GM21723 (cell line): ENCODE data around the gene NHLRC2.

Experiments used
- ATAC-seq: cut with Tn5 transposase; IDR thresholded peaks from one replicate; pipeline ENCODE4 v1.9.1; 2021; ENCODE audit warnings: mild to moderate bottlenecking, moderate library complexity; ENCODE audit not compliant: unreplicated experiment

Gene NHLRC2

DNA sequence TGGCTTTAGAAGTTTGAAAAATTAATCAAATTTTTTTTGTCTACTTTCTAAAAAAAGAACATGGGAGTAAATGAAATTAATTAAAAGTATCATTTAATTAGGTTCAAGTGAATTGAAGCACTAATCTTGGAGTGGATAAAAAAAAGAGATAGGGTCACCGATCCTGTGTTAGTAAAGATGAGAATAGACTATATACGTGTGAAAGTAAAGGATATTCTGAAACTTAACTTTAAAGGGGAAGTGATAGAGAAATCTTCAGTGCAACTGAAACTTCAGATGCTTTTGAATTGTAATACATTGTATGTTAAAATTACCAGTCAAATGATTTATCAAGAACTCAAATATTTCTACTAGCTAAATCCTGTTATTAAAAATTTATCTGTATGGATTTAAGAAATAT, 4.8 kb downstream of the NHLRC2 start:
- peak; percentile 48 for ATAC-seq

DNA sequence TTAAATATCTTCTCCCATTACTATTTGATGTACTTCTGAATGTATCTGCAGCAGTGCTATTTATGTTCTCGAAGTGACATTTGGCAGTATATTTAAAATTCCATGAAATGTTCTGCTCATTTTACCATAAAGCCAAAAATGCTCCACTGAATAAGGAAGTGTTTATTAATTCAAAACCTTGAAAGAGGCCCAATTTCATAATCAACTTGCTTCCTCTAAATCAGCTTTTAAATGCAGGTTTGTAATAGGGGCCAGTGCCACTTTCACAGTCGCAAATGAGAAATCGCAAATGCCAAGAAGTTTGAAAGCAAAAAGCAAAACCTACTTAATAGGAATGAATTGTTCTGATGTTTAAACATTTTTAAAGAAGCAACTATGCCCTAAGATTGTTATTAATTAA, 11.4 kb downstream of the NHLRC2 start:
- no peak for ATAC-seq

DNA sequence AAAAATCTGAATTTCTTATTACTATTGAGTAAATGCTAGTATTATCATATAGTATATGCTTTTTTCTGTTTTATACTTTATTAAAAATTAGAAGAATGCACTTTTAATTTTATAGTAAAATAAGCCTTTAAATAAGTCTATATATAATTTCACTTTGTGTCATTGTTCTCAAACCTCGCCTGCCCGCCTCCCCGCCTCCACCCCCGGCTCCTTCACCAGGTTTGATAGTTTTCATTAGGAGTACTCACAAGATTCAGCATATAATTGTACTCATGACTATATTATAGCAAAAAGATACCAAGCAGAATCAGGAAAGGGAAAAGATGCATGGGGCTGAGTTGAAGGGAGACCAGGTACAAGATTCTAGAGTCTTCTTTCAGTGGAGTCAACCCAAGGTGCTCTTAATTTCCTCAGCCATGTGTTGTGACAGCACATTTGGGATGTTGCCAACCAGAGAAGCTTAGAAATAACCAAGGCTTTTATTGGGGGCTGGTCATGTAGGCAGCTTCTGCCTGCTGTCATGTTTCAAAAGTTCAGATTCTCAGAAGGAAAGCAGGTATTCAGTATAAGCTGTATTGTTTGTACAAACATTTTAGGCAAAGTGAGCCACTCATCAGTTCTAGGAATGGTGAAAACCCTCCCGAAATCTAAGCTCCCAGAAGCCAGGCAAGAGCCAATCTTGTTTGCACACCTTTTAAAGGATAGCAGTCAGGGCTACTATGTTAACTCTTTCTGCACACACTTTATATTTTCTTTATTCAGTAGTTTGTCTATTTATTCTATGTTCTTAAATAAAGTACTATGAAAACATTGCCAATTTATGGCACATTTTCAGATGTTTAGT, 12.3 kb downstream of the NHLRC2 start:
- no peak for ATAC-seq

DNA sequence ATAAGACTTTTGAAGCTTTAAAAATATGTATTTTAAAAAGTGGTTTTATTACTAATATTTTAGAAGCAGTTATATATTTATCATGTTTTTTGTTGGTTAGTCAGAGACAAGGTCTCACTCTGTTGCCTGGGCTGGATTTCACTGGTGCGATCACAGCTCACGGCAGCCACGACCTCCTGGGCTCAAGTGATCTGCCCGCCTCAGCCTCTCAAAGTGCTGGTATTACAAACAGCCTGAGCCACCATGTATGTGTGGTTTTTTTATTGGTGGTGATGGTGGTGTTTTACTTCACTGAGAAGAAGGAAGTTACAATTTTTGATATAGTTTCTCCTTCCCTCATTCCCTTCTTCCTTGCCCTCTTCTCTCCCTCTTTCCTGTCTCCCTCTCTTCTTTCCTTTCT, 13.4 kb downstream of the NHLRC2 start:
- ATAC-seq: no peak

DNA sequence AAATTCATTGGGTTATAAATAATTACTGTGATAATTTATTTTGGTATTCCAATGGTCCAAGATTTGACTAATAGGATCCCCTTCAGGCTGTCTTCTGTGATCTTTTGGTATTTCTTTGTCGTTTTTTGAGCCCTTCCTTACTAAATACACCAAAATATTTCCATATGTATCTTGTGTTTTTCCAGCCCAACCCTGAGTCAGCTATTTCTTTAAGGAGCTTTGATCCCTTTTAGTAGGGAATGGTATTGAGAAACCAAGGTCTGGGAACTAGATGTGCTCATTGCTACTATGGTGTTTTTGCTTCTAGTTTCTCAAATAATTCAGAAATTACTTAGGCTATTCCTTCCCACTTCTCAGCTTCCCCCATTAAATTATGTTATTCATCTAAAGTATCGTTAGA, 15.3 kb downstream of the NHLRC2 start:
- no peak for ATAC-seq

DNA sequence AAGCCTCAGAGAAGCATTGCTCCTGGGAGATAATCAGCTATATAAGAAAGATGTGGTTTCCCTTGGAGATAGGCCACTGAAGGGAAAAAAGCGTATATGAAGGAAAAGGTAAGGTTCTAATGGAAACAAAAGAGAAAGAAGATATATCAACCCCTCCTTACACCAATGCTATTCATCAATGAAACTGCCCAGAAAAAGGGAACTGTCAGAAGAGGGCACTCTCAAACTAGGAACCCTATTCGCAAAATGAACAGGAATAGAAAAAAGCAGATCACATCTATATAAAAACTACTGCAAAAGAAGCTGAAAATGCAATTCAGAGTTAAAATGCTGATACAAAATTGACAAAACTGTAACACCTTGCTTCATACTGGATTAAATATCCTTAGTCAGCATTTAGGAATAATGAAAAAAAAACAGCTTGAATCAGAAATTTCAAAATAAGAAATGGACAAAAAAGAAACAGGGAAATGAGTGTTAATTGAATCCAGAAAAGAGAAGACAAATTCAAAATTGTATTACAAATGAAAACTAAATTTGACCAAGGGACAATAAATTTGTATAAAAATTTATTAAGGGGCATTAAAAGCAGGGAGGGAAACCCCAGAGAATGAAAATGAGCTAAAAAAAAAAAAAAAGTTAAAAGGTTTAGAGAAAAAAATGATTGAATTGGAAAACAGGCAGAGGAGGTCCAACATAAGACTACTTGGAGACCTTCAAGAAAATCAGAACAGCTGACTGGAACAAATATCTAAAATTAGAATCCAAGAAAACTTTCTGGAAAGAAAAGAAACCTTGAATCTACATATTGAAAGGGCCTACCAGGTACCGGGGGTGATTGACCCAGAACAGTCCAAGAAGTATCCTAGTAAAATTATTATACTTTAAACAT, 17.9 kb downstream of the NHLRC2 start:
- no peak for ATAC-seq

DNA sequence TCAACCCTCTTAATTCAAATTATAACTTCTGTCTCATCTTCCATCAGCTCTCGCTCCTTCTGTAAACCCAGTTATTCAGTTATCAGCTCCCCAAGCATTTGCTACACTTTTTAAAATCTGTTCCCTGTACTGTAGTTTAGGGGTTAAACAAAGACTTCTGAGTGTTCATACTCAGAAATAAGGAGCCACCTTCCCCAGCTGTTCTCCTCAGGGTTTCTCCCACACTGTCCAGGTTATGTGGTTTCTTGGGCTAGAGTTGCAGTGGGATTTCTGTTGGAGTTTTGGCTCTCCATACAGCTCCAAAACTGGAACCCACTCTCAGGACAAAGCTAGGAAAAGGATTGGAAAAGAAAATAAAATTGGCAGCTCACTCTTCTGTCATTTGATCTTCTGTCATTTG, 20.8 kb downstream of the NHLRC2 start:
- ATAC-seq: no peak

DNA sequence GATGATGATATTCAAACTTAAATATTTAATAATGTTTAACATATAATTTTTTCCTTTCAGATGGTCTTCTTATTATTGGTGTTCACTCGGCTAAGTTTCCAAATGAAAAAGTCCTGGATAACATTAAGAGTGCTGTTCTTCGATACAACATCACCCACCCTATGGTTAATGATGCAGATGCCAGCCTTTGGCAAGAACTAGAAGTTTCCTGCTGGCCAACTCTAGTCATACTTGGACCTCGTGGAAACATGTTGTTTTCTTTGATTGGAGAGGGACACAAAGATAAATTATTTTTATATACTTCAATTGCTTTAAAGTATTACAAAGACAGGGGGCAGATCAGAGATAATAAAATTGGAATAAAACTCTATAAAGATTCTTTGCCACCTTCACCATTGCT, 22.0 kb downstream of the NHLRC2 start:
- no peak for ATAC-seq

DNA sequence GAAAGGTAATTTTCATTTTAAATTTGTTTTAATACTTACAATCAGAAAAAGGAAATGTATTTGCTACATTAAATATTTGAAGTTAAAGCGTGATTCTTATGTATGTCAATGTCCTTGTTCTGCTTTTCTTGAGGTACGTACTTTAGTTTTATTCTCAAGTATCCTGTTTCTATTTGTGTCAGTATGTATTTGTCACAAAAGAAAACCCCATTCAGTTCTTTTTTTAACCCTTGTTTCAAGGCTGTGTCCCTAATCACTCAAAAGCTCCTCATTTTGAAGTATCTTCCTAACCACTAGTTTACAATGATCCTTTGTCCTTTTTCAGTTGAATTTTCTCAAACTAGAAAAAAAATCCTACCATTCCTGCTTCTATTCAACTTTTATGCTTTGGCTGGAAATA, 25.2 kb downstream of the NHLRC2 start:
- peak; percentile 92 for ATAC-seq

DNA sequence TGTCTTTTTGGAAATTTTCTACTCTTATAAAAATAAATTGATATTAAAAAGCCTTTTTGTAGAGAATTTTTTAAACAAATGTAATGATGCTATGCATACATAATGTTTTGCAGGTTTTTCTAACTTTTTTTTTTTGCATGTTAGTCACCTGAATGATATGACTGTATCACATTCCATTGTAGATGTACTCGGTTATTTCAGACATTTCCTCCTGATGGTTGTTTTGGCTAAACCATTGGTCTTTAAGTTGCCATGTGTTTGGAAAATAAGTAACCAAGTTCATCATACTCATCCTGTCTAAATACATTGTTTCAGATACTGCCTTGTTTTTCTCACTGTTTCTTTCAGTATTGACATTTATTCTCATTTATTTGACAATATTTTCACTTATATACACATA, 25.8 kb downstream of the NHLRC2 start:
- no peak for ATAC-seq

DNA sequence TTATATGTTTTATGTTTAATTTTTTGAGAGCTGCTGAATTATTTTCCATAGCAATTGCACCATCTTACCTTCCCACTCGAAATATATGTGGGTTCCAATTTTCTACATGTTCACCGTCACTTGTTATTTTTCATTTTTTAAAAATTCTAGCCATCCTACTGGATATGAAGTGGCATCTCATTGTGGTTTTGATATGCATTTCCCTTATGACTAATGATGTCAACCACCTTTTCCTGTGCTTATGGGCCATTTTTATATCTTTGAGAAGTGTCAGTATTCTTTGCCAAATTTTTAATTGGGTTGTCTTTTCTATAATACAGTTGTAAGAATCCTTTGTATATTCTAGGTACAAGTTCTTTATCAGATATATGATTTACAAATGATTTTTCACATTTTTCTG, 27.8 kb downstream of the NHLRC2 start:
- ATAC-seq: no peak

DNA sequence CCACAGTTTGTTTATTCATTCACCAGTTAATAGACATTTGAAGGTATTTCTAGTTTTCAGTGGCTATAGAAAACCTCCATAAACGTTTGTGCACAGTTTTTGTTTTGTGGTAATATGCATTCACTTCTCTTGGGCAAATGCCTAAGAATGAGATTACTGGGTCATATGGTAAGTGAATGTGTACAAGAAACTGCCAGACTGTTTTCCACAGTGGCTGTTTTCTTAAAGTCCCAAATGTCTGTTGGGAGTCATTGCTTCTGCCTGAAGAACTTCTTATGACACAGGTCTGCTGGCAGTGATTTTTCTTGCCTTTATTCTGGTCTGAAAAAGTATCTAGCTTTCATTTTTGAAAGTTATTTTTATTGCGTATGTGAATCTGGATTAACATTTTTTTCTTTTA, 35.5 kb downstream of the NHLRC2 start:
- no peak for ATAC-seq

DNA sequence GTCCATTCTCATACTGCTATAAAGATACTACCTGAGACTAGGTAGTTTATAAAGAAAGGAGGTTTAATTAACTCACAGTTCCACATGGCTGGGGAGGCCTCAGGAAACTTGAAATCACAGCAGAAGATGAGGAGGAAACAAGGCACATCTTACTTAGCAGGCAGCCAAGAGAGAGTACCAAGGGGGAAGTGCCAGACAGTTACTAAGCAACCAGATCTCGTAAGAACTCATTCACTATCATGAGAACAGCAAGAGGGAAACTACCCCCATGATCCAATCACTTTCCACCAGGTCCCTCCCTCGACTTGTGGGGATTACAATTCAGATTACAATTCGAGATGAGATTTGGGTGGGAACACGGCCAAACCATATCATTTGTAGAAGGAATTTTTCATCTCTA, 36.3 kb downstream of the NHLRC2 start:
- ATAC-seq: no peak

DNA sequence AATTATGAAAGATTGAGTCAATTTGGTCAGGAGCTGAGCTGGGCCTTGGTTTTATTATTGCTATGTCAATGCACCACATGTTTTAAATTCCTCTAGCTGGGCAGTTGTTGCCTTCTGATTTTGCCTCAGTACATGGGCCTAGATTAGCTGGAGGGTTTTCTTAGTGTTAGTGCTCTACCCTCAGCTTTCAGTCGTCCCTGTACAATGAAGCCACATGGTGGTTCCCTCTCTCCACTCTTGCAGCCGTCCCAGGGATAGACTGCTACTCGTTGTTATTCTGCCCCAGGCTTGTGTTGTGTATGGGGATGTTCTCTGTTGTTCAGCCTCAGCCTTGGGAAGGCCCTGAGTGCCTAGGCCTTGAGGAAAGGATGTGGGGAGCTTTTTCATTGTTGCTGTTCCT, 37.0 kb downstream of the NHLRC2 start:
- ATAC-seq: no peak

DNA sequence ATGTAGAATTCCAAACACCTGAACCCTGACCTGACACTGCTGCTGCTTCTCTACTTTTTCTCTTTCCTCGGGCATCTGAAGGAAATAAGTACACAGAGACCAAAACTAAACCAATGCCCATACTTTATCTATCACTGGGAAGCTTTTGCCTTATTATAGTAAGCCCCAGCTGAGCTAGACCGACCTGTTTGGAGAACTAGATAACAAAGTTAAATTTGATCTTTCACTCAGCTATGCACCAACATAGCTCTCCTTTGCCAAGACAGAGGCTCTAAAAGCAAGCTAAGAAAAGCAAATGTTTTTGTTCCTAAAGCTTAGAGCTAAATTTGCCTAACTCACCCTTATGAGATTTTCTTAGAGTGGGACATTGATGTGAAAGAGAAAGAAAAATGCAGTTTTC, 39.1 kb downstream of the NHLRC2 start:
- ATAC-seq: no peak

DNA sequence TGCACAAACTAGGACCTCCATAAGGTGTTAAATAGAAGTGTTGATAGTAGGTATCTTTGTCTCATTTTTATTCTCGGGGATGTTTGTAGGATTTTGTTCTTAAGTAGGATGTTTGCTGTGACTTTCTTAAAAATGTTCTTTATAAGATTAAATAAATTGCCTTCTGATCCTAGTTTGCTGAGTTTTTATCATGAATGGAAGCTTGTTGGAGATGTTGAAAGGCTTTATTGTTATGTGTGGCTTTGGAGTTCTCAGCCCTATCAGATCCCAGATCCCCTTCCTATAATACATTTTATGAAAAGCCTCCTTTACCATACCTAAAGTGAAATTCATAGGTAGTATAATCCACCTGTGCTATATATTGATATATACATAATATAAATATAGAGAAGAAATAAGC, 40.1 kb downstream of the NHLRC2 start:
- ATAC-seq: no peak

DNA sequence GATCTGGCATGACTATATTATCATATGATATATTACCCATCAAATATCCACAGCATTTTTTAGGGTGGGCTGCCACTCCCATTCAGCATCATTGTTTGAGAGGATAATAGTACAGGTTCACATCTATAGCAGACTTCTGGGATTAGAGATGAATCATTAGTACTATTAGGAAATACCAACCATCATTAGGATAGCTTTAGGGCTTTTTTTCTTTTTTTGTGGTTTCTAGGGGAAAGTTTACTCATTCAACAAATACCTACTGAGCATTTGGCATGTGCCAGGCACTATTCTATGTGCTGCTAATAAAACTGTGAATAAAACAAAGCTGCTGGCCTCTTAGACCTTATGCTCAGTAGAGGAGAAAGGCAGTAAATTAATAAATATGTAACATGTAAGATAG, 40.6 kb downstream of the NHLRC2 start:
- no peak for ATAC-seq

DNA sequence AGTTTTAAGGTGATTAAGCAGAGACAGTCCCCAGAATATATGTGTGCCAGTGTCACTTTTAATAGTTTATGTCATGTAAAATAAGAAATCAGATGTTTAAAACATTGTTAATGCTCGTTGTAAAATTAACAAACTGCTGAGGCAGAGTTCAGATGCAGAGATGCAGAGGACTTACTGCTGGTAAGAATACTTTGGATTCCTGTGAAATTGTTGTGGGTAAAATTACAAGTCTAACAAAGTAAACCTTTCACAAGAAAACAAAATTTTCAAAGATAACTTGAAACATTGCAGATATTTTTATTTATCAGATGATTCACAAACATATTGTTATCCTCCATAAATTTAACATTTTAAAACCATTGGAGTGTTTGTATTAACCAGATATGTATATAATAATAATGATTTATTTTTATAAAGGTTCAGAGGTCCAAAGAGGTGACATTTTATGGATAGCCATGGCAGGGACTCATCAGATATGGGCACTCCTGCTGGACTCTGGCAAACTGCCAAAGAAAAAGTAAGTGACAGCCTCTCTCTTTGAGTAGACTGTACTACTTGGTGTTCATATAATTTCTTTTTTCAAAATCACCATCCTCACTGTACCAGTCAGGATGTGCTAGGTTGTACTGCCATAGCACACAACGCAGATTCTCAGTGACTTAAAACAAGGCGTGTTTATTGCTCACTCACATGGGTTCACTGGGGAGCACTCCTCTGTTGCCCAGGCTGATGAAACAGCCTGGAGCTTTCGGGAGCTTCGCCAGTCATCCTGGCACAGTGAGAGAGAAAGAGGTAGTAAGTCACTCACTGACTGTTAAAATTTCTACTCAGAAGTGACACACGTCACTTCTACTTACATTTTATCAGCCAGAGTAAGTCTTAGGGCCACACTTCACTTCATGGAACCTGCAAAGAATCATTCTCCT, 43.5 kb downstream of the NHLRC2 start:
- no peak for ATAC-seq

DNA sequence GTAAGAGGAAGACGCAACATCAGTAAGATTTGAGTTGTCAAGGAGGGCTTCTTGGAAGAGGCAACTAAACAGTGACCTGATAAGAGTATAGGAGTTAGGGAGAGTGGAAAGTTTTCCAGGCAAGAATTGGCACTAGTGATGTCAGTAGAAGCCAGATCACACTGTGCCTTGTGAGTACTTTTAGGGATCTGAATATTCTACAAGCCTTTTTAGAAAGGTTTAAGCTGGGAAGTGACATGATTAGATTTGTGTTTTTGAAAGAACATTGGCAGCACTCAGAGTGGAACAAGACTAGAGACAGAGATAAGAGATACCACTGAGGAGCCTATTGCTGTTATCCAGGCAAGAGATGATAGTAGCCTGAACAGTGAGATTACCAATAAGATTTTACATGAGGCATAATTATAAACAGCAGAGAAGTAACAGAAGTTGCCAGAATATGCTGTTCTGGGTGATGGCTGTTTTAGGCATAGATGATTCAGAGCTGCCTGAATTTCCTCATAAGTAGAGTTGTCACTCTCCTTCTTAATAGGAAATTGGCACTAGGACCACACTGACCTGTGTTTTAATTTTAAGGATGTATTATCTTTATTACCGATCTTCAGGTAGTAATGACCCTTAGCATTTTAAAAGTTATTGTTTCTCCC, 45.6 kb downstream of the NHLRC2 start:
- no peak for ATAC-seq

DNA sequence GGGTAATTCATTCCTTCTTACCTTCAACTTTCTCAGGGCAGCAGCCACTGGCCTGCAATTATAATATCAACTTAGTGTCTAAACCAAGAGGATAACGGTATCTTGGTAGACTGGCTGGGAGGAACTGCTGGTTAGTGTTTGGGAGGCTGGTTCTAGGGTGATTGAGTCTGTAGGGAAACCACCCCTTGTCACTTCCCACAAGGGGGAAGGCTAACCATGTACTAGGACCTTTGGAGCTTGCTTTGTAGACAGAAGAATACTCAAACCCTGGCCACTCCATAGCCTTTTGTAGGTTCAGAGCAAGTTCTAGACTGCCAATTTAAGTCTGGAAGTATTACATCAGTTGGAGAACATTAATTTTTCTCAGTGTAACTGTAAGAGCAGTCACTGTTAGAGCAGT, 51.3 kb downstream of the NHLRC2 start:
- ATAC-seq: no peak

DNA sequence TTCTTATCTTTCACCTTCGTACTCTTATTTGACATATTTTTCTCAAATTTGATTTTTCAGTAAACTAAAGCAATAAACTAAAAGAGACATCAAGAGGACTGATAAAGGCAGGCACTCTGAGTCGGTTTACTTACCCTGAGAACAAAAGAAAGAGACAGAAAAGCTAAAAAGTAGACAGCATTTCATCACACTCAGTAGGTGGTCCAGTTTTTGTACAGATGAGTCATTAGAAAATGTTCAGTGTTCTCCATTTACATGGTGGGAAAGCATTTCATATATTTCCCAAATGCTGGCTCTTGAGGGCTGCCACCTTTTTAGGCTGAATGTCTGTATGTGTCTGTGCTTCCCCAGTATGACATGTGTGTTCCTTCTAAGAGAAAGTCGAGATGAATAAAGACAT, 52.7 kb downstream of the NHLRC2 start:
- ATAC-seq: no peak
